Right lobe of liver (tissue), 4 donors: ENCODE measurements around the gene ACOX3.

Experiments
- POLR2A ChIP-seq: fragments of 450-650 bp; IDR thresholded peaks from one replicate; pipeline ENCODE4 v1.6.1; 2017; ENCODE audit warnings: antibody characterized with exemption, mild to moderate bottlenecking
- TF ChIP-seq, protein P1 (sequence below), 4 donors: fragments of 200-600 bp in 3 of 4; fragments of 450-650 bp in 1 of 4; IDR thresholded peaks; one replicate each; pipeline versions ENCODE4 v1.5.1 to v1.8.0; 2016 to 2022; ENCODE audit warnings: antibody characterized with exemption in 4 of 4, mild to moderate bottlenecking in 2 of 4
- donor health status: DM: no; HTN: no; CAD: no.
- donor health status: DM: no; HTN: no; CAD: no.
- donor health status: DM: no; HTN: yes; CAD: no.

DNA sequence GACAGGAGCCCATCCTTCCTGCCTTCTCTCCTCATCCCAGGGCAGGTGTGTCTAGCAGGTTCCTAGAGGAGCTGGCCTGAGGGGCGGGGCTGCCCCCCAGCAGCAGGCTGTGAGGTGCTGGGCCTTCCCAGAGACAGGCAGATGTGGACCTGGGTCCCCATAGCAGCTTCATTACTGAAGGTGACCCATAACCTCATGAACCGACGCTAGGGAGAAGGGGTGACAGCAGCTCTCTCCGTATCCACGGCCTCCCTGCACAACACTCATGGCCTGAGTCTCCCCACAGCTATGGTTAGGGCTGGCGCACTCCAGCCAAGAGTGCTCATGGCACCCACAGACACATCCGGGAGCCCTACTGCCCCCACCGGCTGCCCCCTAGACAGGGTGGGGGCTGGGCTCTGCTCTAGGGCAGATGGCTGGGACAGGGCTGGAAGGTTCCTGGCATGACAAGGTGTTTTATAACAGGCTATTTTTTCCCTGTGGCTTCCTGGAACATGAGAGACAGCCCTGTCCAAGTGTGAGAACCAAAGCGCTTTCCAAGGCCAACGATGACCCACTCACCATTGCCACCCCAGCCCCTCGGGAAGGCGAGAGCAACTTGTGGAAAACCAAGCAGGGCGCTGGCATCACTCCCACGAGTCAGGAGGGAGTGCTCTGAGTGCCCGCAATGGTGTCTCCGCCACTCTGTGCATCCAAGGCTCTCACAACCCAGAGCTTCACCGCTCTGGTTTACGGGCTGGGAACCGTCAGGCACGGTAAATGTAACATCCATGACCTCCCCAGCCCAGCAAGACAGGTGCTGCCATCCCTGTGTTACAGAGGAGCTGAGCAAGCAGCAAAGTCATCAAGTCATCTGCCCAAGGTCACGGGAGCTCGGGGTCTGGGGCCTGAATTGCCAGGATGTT is 59.8 kb downstream of the ACOX3 start:
- TF ChIP-seq, protein P1, sequence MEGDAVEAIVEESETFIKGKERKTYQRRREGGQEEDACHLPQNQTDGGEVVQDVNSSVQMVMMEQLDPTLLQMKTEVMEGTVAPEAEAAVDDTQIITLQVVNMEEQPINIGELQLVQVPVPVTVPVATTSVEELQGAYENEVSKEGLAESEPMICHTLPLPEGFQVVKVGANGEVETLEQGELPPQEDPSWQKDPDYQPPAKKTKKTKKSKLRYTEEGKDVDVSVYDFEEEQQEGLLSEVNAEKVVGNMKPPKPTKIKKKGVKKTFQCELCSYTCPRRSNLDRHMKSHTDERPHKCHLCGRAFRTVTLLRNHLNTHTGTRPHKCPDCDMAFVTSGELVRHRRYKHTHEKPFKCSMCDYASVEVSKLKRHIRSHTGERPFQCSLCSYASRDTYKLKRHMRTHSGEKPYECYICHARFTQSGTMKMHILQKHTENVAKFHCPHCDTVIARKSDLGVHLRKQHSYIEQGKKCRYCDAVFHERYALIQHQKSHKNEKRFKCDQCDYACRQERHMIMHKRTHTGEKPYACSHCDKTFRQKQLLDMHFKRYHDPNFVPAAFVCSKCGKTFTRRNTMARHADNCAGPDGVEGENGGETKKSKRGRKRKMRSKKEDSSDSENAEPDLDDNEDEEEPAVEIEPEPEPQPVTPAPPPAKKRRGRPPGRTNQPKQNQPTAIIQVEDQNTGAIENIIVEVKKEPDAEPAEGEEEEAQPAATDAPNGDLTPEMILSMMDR (IDR thresholded peaks at IDR 0.05), result no peak
- no peak for TF ChIP-seq POLR2A
